ENCODE measurements around the gene SASH1. TPM values are rescaled to one million over a fixed set of nuclear protein-coding genes. Genes with fewer than 3 reads are reported as not detected.

SASH1 gene
- total and polyA plus RNA-seq, 5 donors from 2014 or later: 0.06 TPM; not detected in 4

GRCh38 chr6:148457843-148458159 lies 115.2 kb downstream of the SASH1 start:
- Mint-ChIP-seq H3K4me3 (no peak overlapping the region), H3K4me1 (no peaks in the 10 kb centered on the region), H3K36me3 (no peaks in the 10 kb centered on the region), H3K9me3 (no peaks in the 10 kb centered on the region), H3K27ac (no peak overlapping the region), H3K27me3 (no peaks in the 10 kb centered on the region)
- no peaks in the 10 kb centered on the region for H3K4me1 ChIP-seq (ENCODE audit: control insufficient read depth, insufficient read depth, low read length, poor library complexity, severe bottlenecking)
- H3K27me3 ChIP-seq (ENCODE audit: control insufficient read depth, insufficient read depth, low read length): no peaks in the 10 kb centered on the region
- no peak overlapping the region for H3K27ac ChIP-seq (ENCODE audit: insufficient read depth, low read length, poor library complexity, severe bottlenecking)
- H3K36me3 ChIP-seq (ENCODE audit: control insufficient read depth, insufficient read depth, low read length): no peaks in the 10 kb centered on the region
- no peak overlapping the region for H3K4me3 ChIP-seq (ENCODE audit: low read depth, low read length)
- no peaks in the 10 kb centered on the region for H3K9me3 ChIP-seq (ENCODE audit: control insufficient read depth in 2 of 2, low read length in 2 of 2)
- DNase-seq: no peak
- no peak for ATAC-seq (ENCODE audit: low read depth in 2 of 2)

GRCh38 chr6:148459238-148459637 lies 116.6 kb downstream of the SASH1 start:
- no peaks in the 10 kb centered on the region for H3K36me3 ChIP-seq (ENCODE audit: control insufficient read depth, insufficient read depth, low read length)
- Mint-ChIP-seq H3K9me3 (no peaks in the 10 kb centered on the region), H3K27me3 (no peaks in the 10 kb centered on the region), H3K27ac (no peak overlapping the region), H3K4me3 (no peak overlapping the region), H3K36me3 (no peaks in the 10 kb centered on the region), H3K4me1 (no peaks in the 10 kb centered on the region)
- no peak overlapping the region for H3K27ac ChIP-seq (ENCODE audit: insufficient read depth, low read length, poor library complexity, severe bottlenecking)
- no peak for DNase-seq
- H3K4me1 ChIP-seq (ENCODE audit: control insufficient read depth, insufficient read depth, low read length, poor library complexity, severe bottlenecking): no peaks in the 10 kb centered on the region
- no peaks in the 10 kb centered on the region for H3K9me3 ChIP-seq (ENCODE audit: control insufficient read depth in 2 of 2, low read length in 2 of 2)
- no peak overlapping the region for H3K4me3 ChIP-seq (ENCODE audit: low read depth, low read length)
- no peaks in the 10 kb centered on the region for H3K27me3 ChIP-seq (ENCODE audit: control insufficient read depth, insufficient read depth, low read length)
- ATAC-seq (ENCODE audit: low read depth in 2 of 2): no peak

GRCh38 chr6:148460876-148461646 lies 118.4 kb downstream of the SASH1 start:
- no peaks in the 10 kb centered on the region for H3K9me3 Mint-ChIP-seq
- H3K4me1 Mint-ChIP-seq: peaks cover 0 to 7% (median under 1%) of the 10 kb centered on the region in 4 donors
- Histone ChIP-seq H3K4me3 (ENCODE audit: low read depth, low read length) (no peak overlapping the region), H3K27me3 (ENCODE audit: control insufficient read depth, insufficient read depth, low read length) (no peaks in the 10 kb centered on the region), H3K36me3 (ENCODE audit: control insufficient read depth, insufficient read depth, low read length) (no peaks in the 10 kb centered on the region), H3K27ac (ENCODE audit: insufficient read depth, low read length, poor library complexity, severe bottlenecking) (no peak overlapping the region), H3K9me3 (ENCODE audit: control insufficient read depth in 2 of 2, low read length in 2 of 2) (no peaks in the 10 kb centered on the region), H3K4me1 (ENCODE audit: control insufficient read depth, insufficient read depth, low read length, poor library complexity, severe bottlenecking) (no peaks in the 10 kb centered on the region)
- H3K27ac Mint-ChIP-seq: no peak overlapping the region
- DNase-seq (no peak), ATAC-seq (ENCODE audit: low read depth in 2 of 2) (no peak)
- peaks cover 6% of the 10 kb centered on the region for H3K27me3 Mint-ChIP-seq
- H3K36me3 Mint-ChIP-seq: no peaks in the 10 kb centered on the region
- no peak overlapping the region for H3K4me3 Mint-ChIP-seq

GRCh38 chr6:148461986-148462577 lies 119.4 kb downstream of the SASH1 start:
- H3K36me3 Mint-ChIP-seq: no peaks in the 10 kb centered on the region
- no peak overlapping the region for H3K4me3 ChIP-seq (ENCODE audit: low read depth, low read length)
- H3K4me3 Mint-ChIP-seq: no peak overlapping the region
- H3K4me1 Mint-ChIP-seq: peaks cover 0 to 7% (median under 1%) of the 10 kb centered on the region in 4 donors
- no peaks in the 10 kb centered on the region for H3K36me3 ChIP-seq (ENCODE audit: control insufficient read depth, insufficient read depth, low read length)
- no peaks in the 10 kb centered on the region for H3K9me3 Mint-ChIP-seq
- no peak for DNase-seq
- H3K9me3 ChIP-seq (ENCODE audit: control insufficient read depth in 2 of 2, low read length in 2 of 2): no peaks in the 10 kb centered on the region
- H3K27ac Mint-ChIP-seq: no peak overlapping the region
- no peaks in the 10 kb centered on the region for H3K4me1 ChIP-seq (ENCODE audit: control insufficient read depth, insufficient read depth, low read length, poor library complexity, severe bottlenecking)
- no peak for ATAC-seq (ENCODE audit: low read depth in 2 of 2)
- no peaks in the 10 kb centered on the region for H3K27me3 ChIP-seq (ENCODE audit: control insufficient read depth, insufficient read depth, low read length)
- no peak overlapping the region for H3K27ac ChIP-seq (ENCODE audit: insufficient read depth, low read length, poor library complexity, severe bottlenecking)
- peaks cover 6% of the 10 kb centered on the region for H3K27me3 Mint-ChIP-seq

GRCh38 chr6:148463671-148464070 lies 121.0 kb downstream of the SASH1 start:
- no peak overlapping the region for H3K4me3 Mint-ChIP-seq
- no peak overlapping the region for H3K27ac ChIP-seq (ENCODE audit: insufficient read depth, low read length, poor library complexity, severe bottlenecking)
- no peaks in the 10 kb centered on the region for H3K9me3 Mint-ChIP-seq
- H3K4me1 ChIP-seq (ENCODE audit: control insufficient read depth, insufficient read depth, low read length, poor library complexity, severe bottlenecking): no peaks in the 10 kb centered on the region
- no peak for ATAC-seq (ENCODE audit: low read depth in 2 of 2)
- no peak overlapping the region for H3K27ac Mint-ChIP-seq
- peaks cover 16% of the 10 kb centered on the region for H3K27me3 Mint-ChIP-seq
- no peaks in the 10 kb centered on the region for H3K27me3 ChIP-seq (ENCODE audit: control insufficient read depth, insufficient read depth, low read length)
- no peaks in the 10 kb centered on the region for H3K9me3 ChIP-seq (ENCODE audit: control insufficient read depth in 2 of 2, low read length in 2 of 2)
- H3K4me1 Mint-ChIP-seq: peaks cover 0 to 7% (median under 1%) of the 10 kb centered on the region in 4 donors
- H3K4me3 ChIP-seq (ENCODE audit: low read depth, low read length): no peak overlapping the region
- no peaks in the 10 kb centered on the region for H3K36me3 ChIP-seq (ENCODE audit: control insufficient read depth, insufficient read depth, low read length)
- no peak for DNase-seq
- no peaks in the 10 kb centered on the region for H3K36me3 Mint-ChIP-seq

DNA sequence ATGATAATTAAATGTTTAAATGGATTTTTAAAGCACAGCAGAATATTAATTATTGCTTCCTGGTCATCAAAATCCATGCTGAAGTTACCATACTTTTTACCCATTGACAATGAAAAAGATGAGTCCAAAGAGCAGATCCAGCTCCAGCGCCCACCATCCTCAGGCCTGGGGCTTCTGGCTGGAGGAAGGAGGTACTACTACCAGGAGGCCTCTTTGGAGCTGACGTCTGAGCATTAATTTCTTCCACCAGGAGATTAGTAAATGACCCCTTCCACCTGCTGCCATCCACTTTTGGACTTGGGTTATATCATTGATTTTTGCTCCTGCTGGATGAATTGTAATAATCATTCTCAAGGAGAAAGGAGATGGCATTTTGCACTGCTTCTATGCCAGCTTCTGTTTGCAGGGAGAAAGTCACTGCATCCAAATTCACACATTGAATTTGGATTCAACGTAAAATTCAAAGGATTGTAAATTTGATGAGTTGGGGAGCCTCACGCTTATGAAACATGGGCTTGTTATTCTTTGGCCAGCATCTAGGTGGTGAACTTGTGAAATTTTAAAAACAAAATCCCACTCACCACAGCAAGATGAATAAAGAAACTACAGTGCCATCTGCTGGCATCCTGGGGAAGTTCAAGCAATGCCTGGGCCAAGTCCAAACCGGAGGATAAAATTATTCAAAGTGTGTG lies 121.8 kb downstream of the SASH1 start:
- Histone ChIP-seq H3K27me3 (ENCODE audit: control insufficient read depth, insufficient read depth, low read length) (no peaks in the 10 kb centered on the region), H3K27ac (ENCODE audit: insufficient read depth, low read length, poor library complexity, severe bottlenecking) (no peak overlapping the region), H3K36me3 (ENCODE audit: control insufficient read depth, insufficient read depth, low read length) (no peaks in the 10 kb centered on the region), H3K4me1 (ENCODE audit: control insufficient read depth, insufficient read depth, low read length, poor library complexity, severe bottlenecking) (no peaks in the 10 kb centered on the region), H3K9me3 (ENCODE audit: control insufficient read depth in 2 of 2, low read length in 2 of 2) (no peaks in the 10 kb centered on the region), H3K4me3 (ENCODE audit: low read depth, low read length) (no peak overlapping the region)
- H3K36me3 Mint-ChIP-seq: no peaks in the 10 kb centered on the region
- no peak overlapping the region for H3K27ac Mint-ChIP-seq
- H3K27me3 Mint-ChIP-seq: peaks cover 16% of the 10 kb centered on the region
- peaks cover 0 to 7% (median under 1%) of the 10 kb centered on the region in 4 donors for H3K4me1 Mint-ChIP-seq
- H3K4me3 Mint-ChIP-seq: no peak overlapping the region
- DNase-seq (peak in 2 of 3 donors; percentile 24 to 55), ATAC-seq (ENCODE audit: low read depth in 2 of 2) (peak in 1 of 2 donors; percentile 37)
- no peaks in the 10 kb centered on the region for H3K9me3 Mint-ChIP-seq

GRCh38 chr6:148465011-148465335 lies 122.3 kb downstream of the SASH1 start:
- H3K27ac Mint-ChIP-seq: no peak overlapping the region
- Histone ChIP-seq H3K27me3 (ENCODE audit: control insufficient read depth, insufficient read depth, low read length) (no peaks in the 10 kb centered on the region), H3K9me3 (ENCODE audit: control insufficient read depth in 2 of 2, low read length in 2 of 2) (no peaks in the 10 kb centered on the region), H3K4me3 (ENCODE audit: low read depth, low read length) (no peak overlapping the region), H3K4me1 (ENCODE audit: control insufficient read depth, insufficient read depth, low read length, poor library complexity, severe bottlenecking) (no peaks in the 10 kb centered on the region), H3K36me3 (ENCODE audit: control insufficient read depth, insufficient read depth, low read length) (no peaks in the 10 kb centered on the region), H3K27ac (ENCODE audit: insufficient read depth, low read length, poor library complexity, severe bottlenecking) (no peak overlapping the region)
- DNase-seq: no peak
- ATAC-seq (ENCODE audit: low read depth in 2 of 2): no peak
- H3K4me1 Mint-ChIP-seq: peaks cover 0 to 7% (median under 1%) of the 10 kb centered on the region in 4 donors
- H3K4me3 Mint-ChIP-seq: no peak overlapping the region
- no peaks in the 10 kb centered on the region for H3K36me3 Mint-ChIP-seq
- H3K9me3 Mint-ChIP-seq: no peaks in the 10 kb centered on the region
- peaks cover 16% of the 10 kb centered on the region for H3K27me3 Mint-ChIP-seq
